22Rv1 (cell line): Measurements from ENCODE around the gene OLFM1.

ENCODE experiments used
- H3K27ac ChIP-seq: fragments of 450-650 bp; 2 replicates; pipeline ENCODE4 v1.5.1; 2017
- ZFX ChIP-seq: fragments of 450-650 bp; IDR thresholded peaks from 2 replicates; pipeline ENCODE4 v1.6.1; 2017; ENCODE audit warnings: antibody characterized with exemption, borderline replicate concordance
- TF ChIP-seq, protein P1 (sequence below): fragments of 450-650 bp; IDR thresholded peaks from 2 replicates; pipeline ENCODE4 v1.5.1; 2017; ENCODE audit warnings: mild to moderate bottlenecking

The OLFM1 gene

DNA sequence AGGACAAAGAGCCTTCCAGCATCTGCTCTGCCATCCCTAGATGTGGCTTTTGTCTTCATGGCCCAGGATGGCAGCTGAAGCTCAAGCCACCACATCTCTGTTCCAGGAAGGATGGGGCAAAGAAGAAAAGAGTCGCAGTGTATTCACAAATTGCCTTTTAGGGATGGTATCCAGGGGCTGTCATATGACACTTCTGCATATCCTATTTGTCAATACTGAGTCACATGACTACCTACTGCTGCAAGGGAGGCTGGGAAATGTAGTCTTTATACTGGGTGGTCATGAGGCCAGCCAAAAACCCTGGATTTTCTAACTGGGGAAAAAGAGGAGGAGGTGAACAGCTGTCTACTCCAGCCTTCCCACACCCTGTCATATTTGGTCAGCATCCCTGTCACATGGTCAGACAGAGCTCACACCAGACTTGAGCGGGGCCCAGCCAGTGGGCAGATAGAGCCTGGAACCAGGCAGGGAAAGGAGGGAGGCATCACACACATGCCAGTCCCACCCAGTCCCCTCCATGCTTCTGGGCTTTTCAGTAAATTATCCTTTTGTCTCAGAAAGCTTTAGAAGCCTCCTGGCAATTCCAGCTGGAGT is 52.0 kb downstream of the OLFM1 start:
- H3K27ac ChIP-seq = no peak overlapping the region
- no peak for TF ChIP-seq ZFX
- TF ChIP-seq, protein P1, sequence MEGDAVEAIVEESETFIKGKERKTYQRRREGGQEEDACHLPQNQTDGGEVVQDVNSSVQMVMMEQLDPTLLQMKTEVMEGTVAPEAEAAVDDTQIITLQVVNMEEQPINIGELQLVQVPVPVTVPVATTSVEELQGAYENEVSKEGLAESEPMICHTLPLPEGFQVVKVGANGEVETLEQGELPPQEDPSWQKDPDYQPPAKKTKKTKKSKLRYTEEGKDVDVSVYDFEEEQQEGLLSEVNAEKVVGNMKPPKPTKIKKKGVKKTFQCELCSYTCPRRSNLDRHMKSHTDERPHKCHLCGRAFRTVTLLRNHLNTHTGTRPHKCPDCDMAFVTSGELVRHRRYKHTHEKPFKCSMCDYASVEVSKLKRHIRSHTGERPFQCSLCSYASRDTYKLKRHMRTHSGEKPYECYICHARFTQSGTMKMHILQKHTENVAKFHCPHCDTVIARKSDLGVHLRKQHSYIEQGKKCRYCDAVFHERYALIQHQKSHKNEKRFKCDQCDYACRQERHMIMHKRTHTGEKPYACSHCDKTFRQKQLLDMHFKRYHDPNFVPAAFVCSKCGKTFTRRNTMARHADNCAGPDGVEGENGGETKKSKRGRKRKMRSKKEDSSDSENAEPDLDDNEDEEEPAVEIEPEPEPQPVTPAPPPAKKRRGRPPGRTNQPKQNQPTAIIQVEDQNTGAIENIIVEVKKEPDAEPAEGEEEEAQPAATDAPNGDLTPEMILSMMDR = no peak

DNA sequence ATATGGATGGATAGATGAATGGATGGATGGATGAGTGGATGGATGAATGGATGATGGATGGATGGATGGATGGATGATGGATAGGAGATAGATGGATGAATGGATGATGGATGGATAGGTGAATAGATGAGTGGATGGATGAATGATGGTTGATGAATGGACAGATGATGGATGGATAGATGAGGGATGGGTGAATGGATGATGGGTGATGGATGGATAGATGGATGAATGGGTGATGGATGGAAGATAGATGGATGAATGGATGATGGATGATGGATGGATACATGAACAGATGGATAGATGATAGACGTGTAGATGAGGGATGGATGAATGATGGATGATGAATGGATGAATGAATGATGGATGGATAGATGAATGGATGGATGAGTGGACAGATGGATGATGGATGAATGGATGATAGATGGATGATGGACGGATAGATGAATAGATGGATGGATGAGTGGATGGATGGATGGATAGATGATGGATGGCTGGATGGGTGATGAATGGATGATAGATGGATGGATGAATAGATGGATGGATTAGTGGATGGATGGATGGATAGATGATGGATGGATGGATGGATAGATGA is 53.8 kb downstream of the OLFM1 start:
- no peak for TF ChIP-seq ZFX
- TF ChIP-seq, protein P1 = no peak
- no peak overlapping the region for H3K27ac ChIP-seq

DNA sequence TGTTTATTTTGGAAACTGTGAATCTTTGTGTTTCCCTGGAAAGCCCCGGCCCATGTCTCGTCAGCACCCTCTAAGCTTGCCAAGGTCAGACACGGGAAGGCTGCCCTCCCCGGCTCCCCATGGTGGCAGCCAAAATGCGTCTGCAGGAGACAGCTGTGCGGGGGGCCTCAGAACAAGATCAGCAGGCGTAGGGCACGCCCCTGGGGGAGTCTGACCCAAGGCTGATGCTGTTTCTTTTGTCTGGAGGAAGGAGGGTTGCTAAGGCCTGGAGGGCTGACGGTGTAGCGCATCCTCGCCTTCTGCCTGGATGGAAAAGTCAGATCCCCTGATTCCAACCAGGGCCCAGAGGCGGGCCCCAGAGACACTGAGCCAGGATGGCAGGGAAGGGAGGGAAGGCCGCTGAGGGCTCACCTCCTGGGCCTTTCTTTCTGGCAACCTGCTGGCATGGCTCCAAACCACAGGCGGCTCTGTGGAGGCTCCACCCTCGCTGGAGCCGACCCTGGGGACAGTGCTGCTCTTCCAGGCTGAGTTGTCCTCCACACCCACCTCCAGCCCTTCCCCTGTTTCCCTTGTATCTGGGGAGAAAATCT is 57.2 kb downstream of the OLFM1 start:
- no peak for TF ChIP-seq ZFX
- TF ChIP-seq, protein P1 = no peak
- no peak overlapping the region for H3K27ac ChIP-seq

DNA sequence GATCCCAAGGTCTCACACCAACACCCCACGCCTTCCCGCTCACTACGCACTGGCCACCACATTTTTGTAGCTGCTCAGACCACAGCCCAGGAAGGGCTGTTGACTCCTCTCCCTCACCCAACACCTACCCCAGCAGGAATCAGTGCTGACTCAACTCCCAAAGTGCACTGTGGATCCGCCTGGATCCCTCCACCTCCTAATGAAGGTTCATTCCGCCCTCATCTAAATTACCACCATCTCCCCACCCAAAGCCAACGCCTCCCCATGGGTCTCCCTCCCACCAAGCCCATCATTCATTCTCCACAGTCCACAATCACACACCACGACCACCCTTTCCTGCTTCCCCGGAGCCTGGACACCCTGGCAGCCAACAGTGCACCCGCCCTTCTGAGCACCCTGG is 57.8 kb downstream of the OLFM1 start:
- TF ChIP-seq, protein P1 = no peak
- no peak for TF ChIP-seq ZFX
- no peak overlapping the region for H3K27ac ChIP-seq

DNA sequence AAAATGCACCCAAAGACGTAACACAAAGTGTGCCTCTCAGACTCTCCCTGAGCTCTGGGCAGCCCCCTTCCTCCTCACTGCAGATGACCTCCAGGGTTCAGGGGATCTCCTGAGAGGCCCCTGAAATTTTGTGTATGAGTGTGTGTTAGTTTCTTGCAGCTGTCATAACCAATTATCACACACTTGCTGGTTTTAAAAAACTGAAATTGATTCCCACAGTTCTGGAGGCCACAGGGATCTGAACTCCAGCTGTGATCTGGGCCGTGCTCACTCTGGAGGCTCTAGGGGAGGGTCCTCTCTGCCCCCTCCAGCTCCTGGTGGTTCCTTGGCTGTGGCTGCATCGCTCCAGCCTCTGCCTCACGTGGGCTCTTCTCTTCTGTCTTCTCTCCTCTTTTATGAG is 58.8 kb downstream of the OLFM1 start:
- no peak overlapping the region for H3K27ac ChIP-seq
- no peak for TF ChIP-seq ZFX
- TF ChIP-seq, protein P1 = no peak

DNA sequence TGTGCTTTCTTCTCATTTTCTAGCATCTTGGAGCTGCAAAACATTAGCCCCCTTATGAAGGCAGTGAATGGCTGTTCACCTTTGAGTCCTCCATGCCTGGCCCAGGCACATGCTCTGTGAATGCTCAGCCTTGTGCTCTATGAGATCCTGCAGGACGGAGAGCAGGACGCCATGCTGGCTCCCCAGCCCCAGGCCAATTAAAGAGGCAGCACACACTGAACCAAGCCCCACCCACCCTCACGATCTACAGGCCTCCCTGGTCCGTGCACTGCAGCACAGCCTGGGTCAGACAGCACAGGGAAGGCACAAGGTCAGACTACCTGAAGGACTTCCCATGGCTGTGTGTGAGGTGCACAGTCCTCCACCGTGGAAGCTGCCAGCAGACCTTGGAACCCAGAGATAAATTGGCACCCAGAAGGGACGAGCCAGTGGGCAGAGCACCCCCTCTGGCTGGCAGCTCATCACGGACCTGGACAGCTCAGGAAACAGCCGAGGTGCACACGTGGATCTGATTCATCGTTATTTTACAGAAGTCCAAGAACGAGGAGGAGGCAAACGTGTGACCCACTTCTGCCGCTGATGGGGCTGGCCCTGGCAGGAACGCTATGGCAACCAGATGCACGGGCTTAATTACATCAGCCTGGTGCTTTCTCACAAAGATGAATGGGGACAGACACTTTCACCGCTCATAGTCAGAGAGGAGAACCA is 59.5 kb downstream of the OLFM1 start:
- no peak overlapping the region for H3K27ac ChIP-seq
- TF ChIP-seq ZFX = no peak
- TF ChIP-seq, protein P1 = no peak

DNA sequence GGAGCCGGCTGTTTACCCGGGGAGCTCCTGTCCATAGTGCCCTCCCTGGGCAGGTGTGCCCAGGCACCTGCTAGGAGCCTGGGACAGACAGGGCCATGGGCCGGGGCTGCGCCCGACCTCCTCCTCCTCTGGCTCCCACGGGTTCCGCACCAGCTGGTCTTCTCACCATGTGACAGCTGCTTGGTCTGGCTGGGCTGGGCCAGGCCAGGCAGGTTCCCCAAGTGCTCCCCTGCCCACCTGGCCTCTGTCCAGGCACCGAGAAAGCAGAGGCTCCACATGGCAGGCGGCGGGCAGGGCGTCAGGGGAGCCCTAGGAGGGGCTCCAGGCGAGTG is 60.0 kb downstream of the OLFM1 start:
- no peak overlapping the region for H3K27ac ChIP-seq

More for the DNA sequence above, 60.0 kb downstream of the OLFM1 start:
- no peak for TF ChIP-seq ZFX
- TF ChIP-seq, protein P1 = no peak
